HG03139 (cell line): Measurements from ENCODE around the gene SLC52A1.
"Not testable (repeated sequence)": the region's sequence is repeated elsewhere in the genome, so short reads cannot be mapped to it uniquely, and the experiment has no call there.

Experiments
- ATAC-seq: cut with Tn5 transposase; IDR thresholded peaks from one replicate; pipeline ENCODE4 v1.9.1; 2021; ENCODE audit not compliant: unreplicated experiment

The SLC52A1 gene

DNA sequence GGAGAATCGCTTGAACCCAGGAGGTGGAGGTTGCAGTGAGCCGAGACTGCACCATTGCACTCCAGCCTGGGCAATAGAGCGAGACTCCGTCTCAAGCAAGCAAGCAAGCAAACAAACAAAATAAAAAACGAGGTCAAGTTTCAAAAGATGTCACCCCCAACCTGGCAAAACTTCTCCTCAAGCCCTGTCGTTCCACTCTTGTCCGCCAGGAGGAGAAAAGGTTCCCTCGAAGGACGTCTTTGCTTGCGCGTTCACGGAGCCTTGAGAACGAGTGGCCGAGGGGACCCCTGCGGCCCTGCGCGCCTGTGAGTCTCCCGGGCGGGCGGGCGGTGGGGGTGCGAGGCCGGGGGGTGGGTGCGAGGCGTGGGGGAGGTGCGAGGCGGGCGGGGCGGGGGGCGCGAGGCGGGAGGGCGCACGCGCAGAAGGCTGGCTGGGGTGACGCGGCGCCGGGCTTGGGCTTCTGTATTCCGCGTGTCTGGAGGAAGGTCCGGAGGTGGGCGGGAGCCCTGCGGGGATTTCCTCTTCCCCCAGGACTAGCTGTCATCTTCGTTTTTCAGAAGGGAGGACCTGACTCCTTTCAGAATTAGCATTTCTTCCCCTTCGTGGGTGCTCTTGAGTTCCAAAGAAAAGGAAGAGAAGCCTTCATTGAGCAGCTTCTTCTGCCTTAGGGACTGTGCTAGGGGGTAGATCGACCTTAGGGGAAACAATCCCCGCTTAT is 3.7 kb downstream of the SLC52A1 start:
- ATAC-seq = peak; percentile 67

DNA sequence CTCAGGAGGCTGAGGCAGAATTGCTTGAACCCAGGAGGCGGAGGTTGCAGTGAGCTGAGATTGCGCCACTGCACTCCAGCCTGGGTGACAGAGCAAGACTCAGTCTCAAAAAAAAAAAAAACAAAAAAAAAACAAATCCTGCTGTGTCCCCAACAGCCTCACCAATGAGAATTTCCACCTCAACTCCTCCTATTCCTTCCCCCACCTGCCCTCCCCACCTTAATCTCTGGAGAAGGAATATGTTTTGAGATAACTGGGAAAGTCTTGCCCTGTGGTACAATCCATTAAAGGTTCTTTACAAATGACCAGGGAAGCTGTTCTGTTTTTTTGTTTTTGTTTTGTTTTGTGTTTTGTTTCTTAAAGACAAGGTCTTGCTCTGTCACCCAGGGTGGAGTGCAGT is 5.1 kb downstream of the SLC52A1 start:
- ATAC-seq = not testable (repeated sequence)

DNA sequence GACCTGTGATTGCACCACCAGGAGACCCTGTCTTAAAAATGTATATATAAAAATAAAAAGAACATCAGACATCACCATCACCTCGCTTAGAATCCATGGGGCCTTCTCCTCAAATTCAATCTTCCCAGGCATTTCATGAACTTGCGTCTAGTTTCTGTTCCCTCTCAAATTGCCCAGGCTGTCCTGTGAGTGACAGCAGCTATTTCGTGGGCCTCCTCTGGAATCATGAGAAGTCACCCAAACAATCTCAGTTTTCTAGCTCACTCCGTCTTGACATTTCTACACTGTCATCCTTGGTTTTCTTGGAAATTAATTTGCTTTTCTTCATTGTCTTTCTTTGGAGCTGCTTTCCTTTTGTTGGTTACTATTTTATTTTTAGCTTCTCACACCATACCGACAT is 7.3 kb downstream of the SLC52A1 start:
- no peak for ATAC-seq

DNA sequence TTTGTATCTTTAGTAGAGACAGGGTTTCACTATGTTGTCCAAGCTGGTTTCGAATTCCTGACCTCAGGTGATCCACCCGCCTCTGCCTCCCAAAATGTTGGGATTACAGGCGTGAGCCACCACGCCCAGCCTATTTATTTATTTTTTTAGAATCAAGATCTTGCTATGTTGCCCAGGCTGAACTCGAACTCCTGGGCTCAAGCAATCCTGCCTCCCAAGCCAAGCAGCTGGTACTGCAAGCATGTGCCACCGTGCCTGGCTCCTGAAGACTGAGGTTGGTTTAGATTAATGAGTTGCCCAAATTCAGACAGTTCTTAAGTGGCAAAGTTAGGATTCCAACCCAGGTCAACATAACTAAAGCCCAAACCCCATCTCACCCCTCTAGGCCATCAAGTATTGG is 7.9 kb downstream of the SLC52A1 start:
- ATAC-seq = no peak

DNA sequence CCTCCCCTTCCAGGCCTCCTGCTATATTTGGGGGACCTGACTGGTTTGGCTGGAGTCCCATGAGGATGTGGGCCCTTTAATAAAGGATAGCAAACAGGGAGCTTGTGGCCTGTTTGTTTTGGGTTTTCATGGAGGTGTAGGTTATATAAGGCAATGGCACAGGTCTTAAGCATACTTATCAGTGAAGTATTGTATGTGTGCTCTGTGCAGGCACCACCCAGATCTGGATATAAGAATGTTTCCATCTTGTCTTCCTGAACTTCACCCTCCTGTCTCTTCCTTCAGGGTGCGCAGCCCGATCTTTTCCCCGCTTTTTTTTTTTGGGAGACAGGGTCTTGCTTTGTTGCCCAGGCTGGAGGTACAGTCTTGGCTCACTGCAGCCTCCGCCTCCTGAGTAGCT is 10.6 kb downstream of the SLC52A1 start:
- ATAC-seq = no peak

DNA sequence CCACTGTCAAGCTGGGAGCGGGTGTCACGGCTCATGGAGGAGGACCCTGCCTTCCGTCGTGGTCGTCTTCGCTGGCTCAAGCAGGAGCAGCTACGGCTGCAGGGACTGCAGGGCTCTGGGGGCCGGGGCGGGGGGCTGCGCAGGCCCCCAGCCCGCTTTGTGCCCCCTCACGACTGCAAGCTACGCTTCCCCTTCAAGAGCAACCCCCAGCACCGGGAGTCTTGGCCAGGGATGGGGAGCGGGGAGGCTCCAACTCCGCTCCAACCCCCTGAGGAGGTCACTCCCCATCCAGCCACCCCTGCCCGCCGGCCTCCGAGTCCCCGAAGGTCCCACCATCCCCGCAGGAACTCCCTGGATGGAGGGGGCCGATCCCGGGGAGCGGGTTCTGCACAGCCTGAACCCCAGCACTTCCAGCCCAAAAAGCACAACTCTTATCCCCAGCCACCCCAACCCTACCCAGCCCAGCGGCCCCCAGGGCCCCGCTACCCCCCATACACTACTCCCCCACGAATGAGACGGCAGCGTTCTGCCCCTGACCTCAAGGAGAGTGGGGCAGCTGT is 11.6 kb downstream of the SLC52A1 start:
- no peak for ATAC-seq

DNA sequence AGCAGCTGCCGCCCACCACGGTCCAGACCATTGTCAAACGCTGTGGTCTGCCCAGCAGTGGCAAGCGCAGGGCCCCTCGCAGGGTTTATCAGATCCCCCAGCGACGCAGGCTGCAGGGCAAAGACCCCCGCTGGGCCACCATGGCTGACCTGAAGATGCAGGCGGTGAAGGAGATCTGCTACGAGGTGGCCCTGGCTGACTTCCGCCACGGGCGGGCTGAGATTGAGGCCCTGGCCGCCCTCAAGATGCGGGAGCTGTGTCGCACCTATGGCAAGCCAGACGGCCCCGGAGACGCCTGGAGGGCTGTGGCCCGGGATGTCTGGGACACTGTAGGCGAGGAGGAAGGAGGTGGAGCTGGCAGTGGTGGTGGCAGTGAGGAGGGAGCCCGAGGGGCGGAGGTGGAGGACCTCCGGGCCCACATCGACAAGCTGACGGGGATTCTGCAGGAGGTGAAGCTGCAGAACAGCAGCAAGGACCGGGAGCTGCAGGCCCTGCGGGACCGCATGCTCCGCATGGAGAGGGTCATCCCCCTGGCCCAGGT is 13.0 kb downstream of the SLC52A1 start:
- no peak for ATAC-seq

DNA sequence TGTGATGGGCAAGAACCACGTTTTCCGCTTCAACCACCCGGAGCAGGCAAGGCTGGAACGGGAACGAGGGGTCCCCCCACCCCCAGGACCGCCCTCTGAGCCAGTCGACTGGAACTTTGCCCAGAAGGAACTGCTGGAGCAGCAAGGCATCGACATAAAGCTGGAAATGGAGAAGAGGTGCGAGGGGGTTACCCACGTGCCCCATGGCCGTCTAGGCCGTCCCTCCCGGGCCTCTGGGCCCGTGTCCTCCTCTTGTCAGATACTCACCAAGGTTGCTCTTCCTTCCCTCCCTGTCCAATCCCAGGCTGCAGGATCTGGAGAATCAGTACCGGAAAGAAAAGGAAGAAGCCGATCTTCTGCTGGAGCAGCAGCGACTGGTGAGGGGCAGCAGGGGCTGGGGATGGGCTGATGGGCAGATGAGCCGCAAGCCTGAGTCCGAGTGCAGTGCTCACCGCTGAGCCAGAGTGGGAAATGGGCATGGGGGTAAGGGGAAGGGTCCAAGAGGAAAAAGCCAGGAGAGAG is 14.7 kb downstream of the SLC52A1 start:
- ATAC-seq = no peak

DNA sequence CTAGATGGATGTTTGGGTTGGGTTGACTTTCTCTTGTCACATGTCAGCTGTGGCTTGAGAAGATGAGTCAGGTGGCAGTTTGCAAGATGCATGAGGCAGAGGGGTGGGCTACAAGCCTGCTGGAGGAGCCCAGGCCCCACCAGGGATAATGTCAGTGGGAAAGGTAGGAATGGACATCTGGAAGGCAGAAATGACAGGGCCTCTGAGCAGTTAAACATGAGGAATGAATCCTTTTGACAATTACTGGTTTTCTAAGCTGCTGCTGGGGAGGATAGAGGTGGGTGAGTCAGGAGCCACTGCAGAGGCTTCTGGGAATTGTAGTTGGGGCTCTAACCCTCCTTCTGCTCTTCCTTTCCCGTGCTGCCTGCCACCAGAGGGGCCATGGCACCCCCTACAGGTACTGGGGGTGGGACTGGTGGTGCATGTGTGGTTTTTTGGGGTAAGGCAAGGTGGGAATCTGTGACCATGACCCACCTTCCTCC is 15.7 kb downstream of the SLC52A1 start:
- no peak for ATAC-seq

DNA sequence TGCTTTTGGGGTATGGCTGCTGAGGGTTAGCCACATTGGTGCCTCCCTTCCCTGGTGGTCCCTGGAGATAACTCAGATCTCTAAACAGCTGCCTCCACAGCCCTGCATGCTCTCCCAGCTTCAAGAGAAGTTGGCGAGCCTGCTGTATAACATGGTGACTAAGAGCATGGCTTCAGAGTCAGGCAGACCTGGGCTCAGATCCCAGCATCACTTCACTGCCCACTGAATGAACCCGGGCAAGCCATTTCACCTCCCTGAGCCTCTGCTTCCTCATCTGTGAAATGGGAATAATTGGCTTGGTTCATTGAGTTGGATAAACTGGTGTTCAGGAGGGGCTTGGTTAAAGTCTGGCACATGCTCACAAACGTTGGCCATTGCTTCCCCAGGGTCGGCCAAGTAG is 20.9 kb downstream of the SLC52A1 start:
- ATAC-seq = no peak

DNA sequence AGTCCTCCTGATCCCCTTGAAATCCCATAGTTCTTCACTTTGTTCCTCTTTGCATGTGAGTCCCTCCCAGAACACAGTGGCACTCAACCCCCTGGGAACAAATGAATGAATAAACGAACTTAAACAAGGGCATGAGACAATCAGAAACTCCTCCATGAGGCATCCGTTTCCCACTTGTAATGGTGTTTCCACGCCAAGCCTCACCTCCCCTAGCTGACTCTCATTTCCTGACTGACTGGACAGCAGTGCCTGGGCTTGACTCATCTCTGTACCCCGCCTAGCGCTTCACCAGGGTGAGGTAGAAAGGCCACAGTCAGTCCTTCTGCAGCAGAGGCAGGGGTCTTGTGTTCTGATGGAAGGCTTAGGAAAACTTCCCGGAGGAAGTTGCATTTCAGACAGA is 23.3 kb downstream of the SLC52A1 start:
- no peak for ATAC-seq

DNA sequence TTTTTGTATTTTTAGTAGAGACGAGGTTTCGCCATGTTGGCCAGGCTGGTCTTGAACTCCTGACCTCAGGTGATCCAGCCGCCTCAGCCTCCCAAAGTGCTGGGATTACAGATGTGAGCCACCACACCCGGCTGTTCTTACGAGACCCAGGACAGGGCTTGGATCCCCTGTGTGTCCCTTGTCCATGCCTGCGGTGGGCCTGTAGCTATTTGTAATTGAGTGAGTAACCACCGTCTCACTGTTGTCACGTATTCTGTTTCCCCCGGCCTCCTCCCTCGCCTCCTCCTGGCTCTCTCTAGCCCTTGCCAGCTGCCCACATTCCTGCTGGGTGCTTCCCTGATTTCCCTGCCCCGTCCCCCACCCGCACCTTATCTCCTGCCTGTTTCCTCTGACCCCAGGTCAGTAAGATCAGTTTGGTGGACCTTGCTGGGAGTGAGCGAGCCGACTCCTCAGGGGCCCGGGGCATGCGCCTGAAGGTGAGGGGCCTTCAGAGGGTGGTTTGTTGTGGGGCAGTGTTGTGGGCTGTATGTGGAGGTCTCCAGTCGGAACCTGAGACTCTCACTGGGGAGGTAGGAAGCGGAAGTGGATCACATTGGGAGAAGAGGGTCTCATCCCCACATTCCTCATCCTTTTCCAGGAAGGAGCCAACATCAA is 31.9 kb downstream of the SLC52A1 start:
- no peak for ATAC-seq

DNA sequence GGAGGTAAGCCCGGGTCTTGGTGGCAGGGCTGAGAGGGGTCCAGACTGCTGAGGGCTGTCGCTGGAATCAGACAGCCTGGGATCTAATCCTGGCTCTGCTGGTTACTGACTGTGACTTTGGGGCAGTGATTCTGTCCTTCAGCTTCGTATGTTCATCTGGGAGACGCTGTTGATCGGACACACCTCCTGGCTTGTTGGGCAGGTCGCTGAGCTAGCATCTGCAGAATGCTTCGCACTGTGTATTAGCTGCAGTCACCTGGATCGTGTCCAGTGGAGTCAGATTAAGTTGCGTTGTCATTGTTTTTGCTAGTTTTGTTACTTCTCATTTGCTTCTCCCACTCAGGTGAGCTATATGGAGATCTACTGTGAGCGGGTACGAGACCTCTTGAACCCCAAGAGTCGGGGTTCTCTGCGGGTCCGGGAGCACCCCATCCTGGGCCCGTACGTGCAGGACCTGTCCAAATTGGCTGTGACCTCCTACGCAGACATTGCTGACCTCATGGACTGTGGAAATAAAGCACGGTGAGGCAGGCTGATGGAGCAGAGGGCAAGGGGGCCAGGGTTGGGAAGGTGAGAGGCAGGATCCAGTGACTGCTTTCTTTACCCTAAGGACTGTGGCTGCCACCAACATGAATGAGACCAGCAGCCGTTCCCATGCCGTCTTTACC is 33.0 kb downstream of the SLC52A1 start:
- no peak for ATAC-seq

DNA sequence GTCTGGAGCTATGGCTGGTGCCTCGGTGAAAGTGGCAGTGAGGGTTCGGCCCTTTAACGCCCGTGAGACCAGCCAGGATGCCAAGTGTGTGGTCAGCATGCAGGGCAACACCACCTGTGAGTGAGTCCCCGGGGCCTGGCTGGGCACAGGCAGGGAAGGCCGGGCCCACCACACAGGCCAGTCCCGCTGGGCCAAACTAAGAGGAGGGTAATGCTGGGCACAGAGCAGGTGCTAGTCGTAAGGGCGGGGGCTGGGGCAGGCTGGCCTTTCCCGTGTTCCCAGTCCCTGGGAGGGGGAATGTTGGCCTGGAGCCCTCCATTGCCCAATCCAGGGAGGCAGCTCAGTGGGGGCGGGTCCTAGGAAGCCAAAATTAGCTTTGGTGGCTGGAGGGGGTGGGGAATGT is 35.0 kb downstream of the SLC52A1 start:
- ATAC-seq = no peak

DNA sequence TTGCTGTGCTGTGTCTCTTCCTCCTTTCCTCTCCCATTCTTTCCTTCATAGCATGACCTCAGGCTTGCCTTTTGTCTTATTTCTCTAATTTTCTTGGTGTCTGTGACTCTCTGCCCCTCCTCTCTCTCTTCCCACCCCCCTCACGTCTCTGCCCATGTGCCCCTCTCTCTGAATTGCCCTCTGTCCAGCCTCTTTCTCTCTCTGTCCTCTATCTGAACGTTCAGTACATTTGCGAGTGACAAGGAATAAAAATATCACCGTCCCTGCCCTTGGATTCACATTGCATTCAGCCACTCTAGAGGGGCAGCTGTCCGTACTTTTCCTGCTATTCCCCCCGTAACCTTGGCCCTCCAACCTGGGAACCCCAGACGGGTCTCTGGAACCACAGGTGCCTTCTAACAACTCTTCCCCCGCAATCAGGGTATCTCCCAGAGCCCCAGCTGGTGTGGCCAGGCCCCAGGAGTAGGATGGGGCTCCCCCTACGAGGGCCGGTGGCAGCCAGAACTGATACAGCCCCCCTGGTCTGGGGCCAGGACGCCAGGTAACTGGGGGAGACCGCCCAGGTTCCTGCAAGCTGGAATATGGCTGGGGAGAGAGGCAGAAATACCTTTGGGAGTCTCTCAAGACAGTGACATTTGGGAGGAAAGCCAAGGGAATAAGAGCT is 35.7 kb downstream of the SLC52A1 start:
- ATAC-seq = no peak

DNA sequence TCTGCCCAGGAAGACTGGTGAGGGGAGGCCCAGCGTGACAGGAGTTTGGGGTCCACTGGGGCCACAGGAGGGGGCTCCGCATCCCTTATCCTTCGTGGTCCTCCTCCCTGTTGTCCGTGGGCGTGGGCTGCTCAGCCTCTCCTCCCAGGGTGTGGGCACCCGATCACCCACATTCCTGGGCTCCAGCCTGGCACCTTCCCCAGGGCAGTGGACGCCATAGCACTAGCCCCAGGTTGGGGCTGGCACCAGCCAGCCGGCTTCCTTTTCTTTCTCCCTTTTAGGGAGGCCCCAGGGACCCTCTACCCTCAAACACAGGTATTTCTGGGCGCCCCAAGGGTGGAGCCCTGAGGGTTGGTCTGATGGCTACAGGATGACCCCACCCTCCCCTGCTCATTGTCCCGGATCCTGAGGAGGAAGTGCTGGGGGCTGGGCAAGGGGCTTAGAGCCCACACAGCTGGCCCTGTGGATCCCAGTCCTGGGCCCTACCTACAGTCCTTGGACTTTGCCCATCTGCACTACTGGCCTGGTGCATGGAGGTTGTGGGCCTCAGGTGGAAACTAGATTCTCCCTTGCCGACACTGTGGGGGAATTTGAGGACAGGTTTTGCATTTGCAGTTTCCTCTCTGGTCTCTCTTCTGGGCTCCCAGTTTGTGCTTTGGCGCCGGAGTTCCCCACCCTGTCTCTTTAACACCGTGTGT is 36.3 kb downstream of the SLC52A1 start:
- no peak for ATAC-seq

DNA sequence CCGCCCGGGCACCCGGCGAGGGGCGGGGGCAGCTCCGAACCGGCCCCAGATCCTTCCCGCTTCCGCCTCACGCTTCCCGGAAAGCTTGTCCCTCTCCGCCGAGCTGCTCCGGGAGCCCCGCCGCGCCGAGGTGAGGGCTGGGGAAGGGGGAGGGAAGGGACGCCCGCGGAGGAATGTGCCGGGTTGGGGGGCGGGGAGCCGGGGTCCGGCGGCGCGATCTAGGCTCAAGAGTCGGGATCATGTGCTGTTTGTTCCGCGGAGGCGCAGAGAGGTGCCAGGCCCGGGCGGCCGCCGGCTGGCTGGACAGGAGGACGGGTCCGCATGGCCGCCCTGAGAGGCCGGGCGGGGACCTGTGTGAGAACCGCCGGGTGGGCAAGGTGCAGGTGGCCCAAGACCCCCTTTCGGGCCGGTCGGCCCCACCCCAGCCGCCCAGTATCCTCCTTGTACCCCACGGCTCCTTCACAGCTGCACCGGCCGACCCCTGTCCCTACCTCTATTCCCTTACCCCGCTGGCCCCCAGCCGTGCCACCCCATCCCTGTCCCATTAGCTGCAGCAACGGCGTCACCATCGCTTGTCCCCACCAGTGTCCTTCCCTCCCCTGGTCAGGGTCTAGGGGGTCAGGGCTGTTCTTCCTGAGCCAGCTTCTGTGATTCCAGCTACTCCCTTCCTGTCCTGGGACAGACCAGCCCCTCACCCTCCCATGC is 37.0 kb downstream of the SLC52A1 start:
- ATAC-seq = no peak

DNA sequence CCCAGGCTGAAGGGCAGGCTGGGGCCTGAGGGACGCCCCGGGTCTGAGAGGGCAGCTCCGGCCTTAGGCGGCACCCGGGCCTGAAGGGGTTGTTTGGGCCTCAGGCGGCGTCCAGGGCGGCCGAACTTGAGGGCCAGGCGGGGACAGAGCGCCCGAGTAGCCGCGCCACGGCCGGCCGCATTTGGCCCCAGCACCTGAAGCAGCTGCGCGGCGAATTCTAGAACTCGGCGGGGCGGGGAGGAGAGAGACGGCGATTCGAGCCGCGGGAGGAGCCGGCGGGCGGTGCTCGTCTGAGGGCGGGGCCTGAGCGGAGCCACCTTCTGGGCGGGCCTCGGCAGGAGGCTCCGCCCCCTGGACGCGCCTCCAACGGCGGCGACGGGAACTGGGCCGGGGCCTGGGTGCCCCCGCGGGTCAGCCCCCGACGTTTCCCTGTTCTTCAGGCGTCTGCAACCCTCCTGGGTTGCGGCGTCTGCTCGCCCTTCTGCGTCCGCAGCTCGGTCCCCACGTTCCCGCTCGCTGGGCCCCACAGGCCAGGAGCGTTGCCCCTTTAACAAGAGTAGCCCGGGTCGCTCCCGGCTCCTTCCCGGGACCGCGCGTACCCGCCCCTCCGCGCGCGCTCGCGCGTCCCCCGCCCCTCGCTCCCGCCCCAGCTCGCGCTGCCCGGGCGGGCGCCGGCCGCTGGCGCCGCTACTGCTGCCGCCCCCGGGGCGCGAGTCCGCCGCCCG is 37.8 kb downstream of the SLC52A1 start, which contains the start of the genes INCA1 and KIF1C:
TSS of gene INCA1 (minus strand) at position 221 of the 725 bp plus-strand sequence. CDS start 3,085 bp downstream, outside the sequence.
TSS of gene KIF1C (plus strand) at position 649 of the 725 bp plus-strand sequence. CDS start 2,297 bp downstream, outside the sequence.
- peak; percentile 71 for ATAC-seq
